CD8-positive, alpha-beta memory T cell (primary cell): ENCODE results near the gene SLC8A1. TPM values are rescaled to one million over a fixed set of nuclear protein-coding genes. Genes with fewer than 3 reads are reported as not detected.

Experiments
- CTCF ChIA-PET: fragments of 350-600 bp; sonication (Branson Sonifier 250); formaldehyde crosslinking; loops from one replicate; lab custom pipeline; 2021; ENCODE audit warnings: antibody characterized with exemption; lab: Charles Lee
- POLR2A ChIA-PET: fragments of 350-600 bp; sonication (Branson Sonifier 250); formaldehyde crosslinking; loops from one replicate; lab custom pipeline; 2021; ENCODE audit warnings: antibody characterized with exemption; lab: Charles Lee
- DNase-seq, 5 donors: peaks; one replicate each; pipeline versions ENCODE4 v3.0.0 to v3.0.0-alpha.2; 2020 to 2022; ENCODE audit warnings: mixed read lengths in 1 of 5
- H3K27ac ChIP-seq: one replicate; pipeline ENCODE4 v1.7.0; 2013; ENCODE audit warnings: low read depth, mild to moderate bottlenecking, low read length, moderate library complexity
- H3K27me3 ChIP-seq: 2 replicates; pipeline ENCODE4 v1.7.0; 2013; ENCODE audit warnings: low read length, mild to moderate bottlenecking; ENCODE audit not compliant: insufficient read depth, poor library complexity, severe bottlenecking
- H3K36me3 ChIP-seq: 2 replicates; pipeline ENCODE4 v1.7.0; 2013; ENCODE audit warnings: mild to moderate bottlenecking, low read length, moderate library complexity; ENCODE audit not compliant: insufficient read depth
- H3K4me1 ChIP-seq: 2 replicates; pipeline ENCODE4 v1.7.0; 2013; ENCODE audit warnings: mild to moderate bottlenecking, low read length, moderate library complexity; ENCODE audit not compliant: insufficient read depth
- H3K4me3 ChIP-seq: 2 replicates; pipeline ENCODE4 v1.7.0; 2013; ENCODE audit warnings: mild to moderate bottlenecking, low read length
- H3K9me3 ChIP-seq: 2 replicates; pipeline ENCODE4 v1.7.0; 2013; ENCODE audit warnings: mild to moderate bottlenecking, low read length
- H3K27ac Mint-ChIP-seq, 8 donors: one replicate each; pipeline ENCODE4 v1.8.0; 2020 to 2021; ENCODE audit warnings: mixed read lengths in 8 of 8, mild to moderate bottlenecking in 6 of 8, inconsistent platforms in 3 of 8, moderate library complexity in 3 of 8
- H3K27me3 Mint-ChIP-seq, 2 donors: one replicate each; pipeline ENCODE4 v1.8.0; 2020 to 2021; ENCODE audit warnings: mixed read lengths in 2 of 2, mild to moderate bottlenecking in 1 of 2, moderate library complexity in 1 of 2
- H3K36me3 Mint-ChIP-seq, 3 donors: one replicate each; pipeline ENCODE4 v1.8.0; 2020 to 2021; ENCODE audit warnings: mixed read lengths in 3 of 3, inconsistent platforms in 1 of 3, mild to moderate bottlenecking in 1 of 3
- H3K4me1 Mint-ChIP-seq, 3 donors: one replicate each; pipeline ENCODE4 v1.8.0; 2020 to 2021; ENCODE audit warnings: mixed read lengths in 3 of 3, inconsistent platforms in 1 of 3, mild to moderate bottlenecking in 1 of 3
- H3K4me3 Mint-ChIP-seq, 7 donors: one replicate each; pipeline ENCODE4 v1.8.0; 2020 to 2021; ENCODE audit warnings: mixed read lengths in 7 of 7, mild to moderate bottlenecking in 6 of 7, moderate library complexity in 4 of 7, inconsistent platforms in 2 of 7
- H3K9me3 Mint-ChIP-seq, 5 donors: one replicate each; pipeline ENCODE4 v1.8.0; 2020 to 2022; ENCODE audit warnings: mixed read lengths in 5 of 5, mild to moderate bottlenecking in 3 of 5, moderate library complexity in 2 of 5, inconsistent platforms in 1 of 5
- polyA plus RNA-seq: library from polyadenylated mRNA; unstranded; fragments of 300-500 nt; fragmentation: Illumina TruSeq; gene quantifications from one replicate; pipeline ENCODE4 v1.2.3, GENCODE V29; 2021
- total RNA-seq, 2 experiments: library from RNA; stranded (reverse); gene quantifications; one replicate each; pipeline ENCODE4 v1.2.3, GENCODE V29; 2021

SLC8A1 gene
- total and polyA plus RNA-seq, 3 experiments from 2014 or later = 0.15 to 0.22 TPM; not detected in 1

- Mint-ChIP-seq H3K27me3 (no peaks in the 10 kb centered on the region), H3K4me3 (no peak overlapping the region), H3K9me3 (peaks cover 0 to 2% (median 0%) of the 10 kb centered on the region in 5 donors), H3K36me3 (no peaks in the 10 kb centered on the region), H3K4me1 (no peaks in the 10 kb centered on the region), H3K27ac (no peak overlapping the region)
- H3K4me3 ChIP-seq = no peak overlapping the region
- no peaks in the 10 kb centered on the region for H3K9me3 ChIP-seq
- no peak overlapping the region for H3K27ac ChIP-seq
- H3K4me1 ChIP-seq = no peaks in the 10 kb centered on the region
- CTCF ChIA-PET = no interaction called here
- no peaks in the 10 kb centered on the region for H3K36me3 ChIP-seq
- DNase-seq = no peak
- POLR2A ChIA-PET = no interaction called here
- no peaks in the 10 kb centered on the region for H3K27me3 ChIP-seq
These were observed 103.2 kb downstream of the SLC8A1 start for GRCh38 chr2:40348665-40349064.

GRCh38 chr2:40348038-40348437, 103.9 kb downstream of the SLC8A1 start:
- H3K4me3 ChIP-seq = no peak overlapping the region
- ChIA-PET POLR2A (no interaction called here), CTCF (no interaction called here)

DNA sequence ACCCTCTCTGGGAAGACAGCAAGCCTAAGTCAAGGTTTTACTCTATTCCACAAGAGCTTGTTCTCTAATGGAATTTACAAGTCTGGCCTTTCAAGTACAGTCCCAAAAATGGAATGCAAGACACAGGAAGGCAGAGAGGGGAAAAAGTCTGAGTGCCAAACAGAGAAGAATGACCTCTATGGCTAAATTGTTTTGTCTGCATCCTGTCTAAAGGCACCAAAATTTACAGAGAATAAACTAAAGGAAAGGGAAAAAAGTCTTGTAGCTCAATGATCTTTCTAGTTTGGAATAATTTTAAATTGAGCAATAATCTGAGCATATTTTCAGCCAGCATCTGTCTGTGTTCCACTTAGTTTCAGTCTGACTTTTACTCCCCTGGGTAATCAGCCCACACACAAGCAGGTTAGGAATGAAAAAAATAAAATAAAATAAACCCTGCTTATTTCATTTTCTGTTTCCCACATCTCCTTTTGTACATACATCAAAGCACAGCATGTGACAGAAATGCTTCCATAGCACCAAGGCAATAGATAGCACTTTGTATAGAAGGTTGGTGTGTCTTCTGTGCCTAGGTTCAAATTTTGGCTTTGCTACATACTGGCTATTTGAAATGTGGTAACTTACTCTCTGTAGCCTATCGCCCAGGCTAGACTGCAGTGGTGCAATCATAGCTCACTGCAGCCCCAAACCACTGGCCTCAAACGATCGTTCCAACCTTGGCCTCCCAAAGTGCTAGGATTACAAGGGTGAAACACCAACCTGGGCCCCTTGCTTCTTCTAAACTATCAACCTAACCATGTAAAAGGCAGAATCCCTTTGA, 105.1 kb downstream of the SLC8A1 start:
- Histone ChIP-seq H3K27me3 (no peaks in the 10 kb centered on the region), H3K36me3 (no peaks in the 10 kb centered on the region), H3K27ac (no peak overlapping the region), H3K4me3 (no peak overlapping the region), H3K4me1 (no peaks in the 10 kb centered on the region), H3K9me3 (no peaks in the 10 kb centered on the region)
- DNase-seq = no peak
- Mint-ChIP-seq H3K27ac (no peak overlapping the region), H3K36me3 (no peaks in the 10 kb centered on the region), H3K4me3 (no peak overlapping the region), H3K4me1 (no peaks in the 10 kb centered on the region), H3K9me3 (peaks cover 0 to 2% (median 0%) of the 10 kb centered on the region in 5 donors), H3K27me3 (no peaks in the 10 kb centered on the region)
- ChIA-PET POLR2A (no interaction called here), CTCF (no interaction called here)

More at GRCh38 chr2:40348038-40348437, 103.9 kb downstream of the SLC8A1 start:
- Mint-ChIP-seq H3K27ac (no peak overlapping the region), H3K4me1 (no peaks in the 10 kb centered on the region), H3K4me3 (no peak overlapping the region), H3K27me3 (no peaks in the 10 kb centered on the region), H3K36me3 (no peaks in the 10 kb centered on the region), H3K9me3 (no peaks in the 10 kb centered on the region)
- Histone ChIP-seq H3K4me1 (no peaks in the 10 kb centered on the region), H3K9me3 (no peaks in the 10 kb centered on the region), H3K27ac (no peak overlapping the region), H3K27me3 (no peaks in the 10 kb centered on the region), H3K36me3 (no peaks in the 10 kb centered on the region)
- DNase-seq = no peak

- no peak overlapping the region for H3K4me3 ChIP-seq
- POLR2A ChIA-PET = no interaction called here
- H3K9me3 ChIP-seq = no peaks in the 10 kb centered on the region
- CTCF ChIA-PET = no interaction called here
- no peaks in the 10 kb centered on the region for H3K4me1 ChIP-seq
- H3K9me3 Mint-ChIP-seq = peaks cover 0 to 4% (median 0%) of the 10 kb centered on the region in 5 donors
- no peaks in the 10 kb centered on the region for H3K27me3 ChIP-seq
- H3K27ac Mint-ChIP-seq = no peak overlapping the region
- no peak for DNase-seq
- H3K27me3 Mint-ChIP-seq = no peaks in the 10 kb centered on the region
- no peak overlapping the region for H3K4me3 Mint-ChIP-seq
- H3K27ac ChIP-seq = no peak overlapping the region
- H3K36me3 Mint-ChIP-seq = no peaks in the 10 kb centered on the region
- H3K4me1 Mint-ChIP-seq = no peaks in the 10 kb centered on the region
- H3K36me3 ChIP-seq = no peaks in the 10 kb centered on the region
These were observed 107.5 kb downstream of the SLC8A1 start for GRCh38 chr2:40344364-40344763.

DNA sequence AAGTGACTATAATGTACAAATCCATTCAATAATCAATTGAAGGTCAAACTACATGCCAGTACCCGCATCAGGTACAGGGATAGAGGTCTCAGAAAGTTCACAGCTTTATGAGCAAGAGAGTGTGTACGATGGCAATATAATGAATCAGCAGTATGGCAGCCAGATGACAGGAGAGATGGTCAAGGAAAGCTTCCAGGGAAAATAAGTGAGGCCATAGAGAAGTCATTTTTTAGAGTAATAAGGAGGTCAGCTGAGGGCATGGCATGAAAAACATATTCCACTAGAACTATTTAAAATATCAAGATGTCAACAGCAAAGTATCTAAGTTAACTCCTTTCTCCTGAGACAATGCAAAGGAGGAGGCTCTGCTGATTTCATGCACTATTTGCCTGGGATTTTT, 108.0 kb downstream of the SLC8A1 start:
- ChIA-PET CTCF (no interaction called here), POLR2A (no interaction called here)
- no peaks in the 10 kb centered on the region for H3K36me3 ChIP-seq
- H3K4me1 ChIP-seq = no peaks in the 10 kb centered on the region
- no peak overlapping the region for H3K27ac Mint-ChIP-seq
- H3K36me3 Mint-ChIP-seq = no peaks in the 10 kb centered on the region
- H3K27me3 Mint-ChIP-seq = no peaks in the 10 kb centered on the region
- H3K4me3 Mint-ChIP-seq = no peak overlapping the region
- DNase-seq = no peak
- H3K4me3 ChIP-seq = no peak overlapping the region
- no peak overlapping the region for H3K27ac ChIP-seq
- H3K9me3 Mint-ChIP-seq = peaks cover 0 to 4% (median 0%) of the 10 kb centered on the region in 5 donors
- no peaks in the 10 kb centered on the region for H3K4me1 Mint-ChIP-seq
- no peaks in the 10 kb centered on the region for H3K9me3 ChIP-seq
- H3K27me3 ChIP-seq = no peaks in the 10 kb centered on the region

DNA sequence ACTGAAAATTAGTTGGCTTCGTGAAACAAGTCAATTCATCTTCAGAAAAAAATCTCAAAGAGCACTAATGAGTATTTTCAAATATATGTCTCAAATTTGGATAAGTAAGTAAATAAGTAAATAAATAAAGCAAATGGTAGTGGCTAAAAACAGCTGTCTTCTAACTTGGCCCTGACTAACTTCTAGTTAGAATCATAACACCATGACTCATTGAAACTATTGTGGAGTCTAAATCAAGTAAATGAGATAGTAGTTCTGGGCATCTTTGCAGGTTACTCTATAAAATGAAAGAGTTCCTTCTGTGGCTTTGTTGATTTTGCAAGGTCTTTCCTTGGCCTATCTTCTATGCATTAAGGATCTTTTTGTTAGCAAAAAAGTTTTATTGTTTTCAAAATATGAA, 110.7 kb downstream of the SLC8A1 start:
- ChIA-PET CTCF (no interaction called here), POLR2A (no interaction called here)
- no peaks in the 10 kb centered on the region for H3K27me3 Mint-ChIP-seq
- Histone ChIP-seq H3K9me3 (no peaks in the 10 kb centered on the region), H3K27me3 (no peaks in the 10 kb centered on the region), H3K36me3 (no peaks in the 10 kb centered on the region), H3K4me1 (no peaks in the 10 kb centered on the region), H3K27ac (no peak overlapping the region), H3K4me3 (no peak overlapping the region)
- no peaks in the 10 kb centered on the region for H3K36me3 Mint-ChIP-seq
- peaks cover 0 to 4% (median 0%) of the 10 kb centered on the region in 5 donors for H3K9me3 Mint-ChIP-seq
- DNase-seq = no peak
- no peak overlapping the region for H3K27ac Mint-ChIP-seq
- H3K4me3 Mint-ChIP-seq = no peak overlapping the region
- H3K4me1 Mint-ChIP-seq = no peaks in the 10 kb centered on the region

GRCh38 chr2:40339026-40339425, 112.9 kb downstream of the SLC8A1 start:
- Histone ChIP-seq H3K27me3 (no peaks in the 10 kb centered on the region), H3K36me3 (no peaks in the 10 kb centered on the region), H3K9me3 (no peaks in the 10 kb centered on the region), H3K27ac (no peak overlapping the region), H3K4me3 (no peak overlapping the region), H3K4me1 (no peaks in the 10 kb centered on the region)
- H3K4me3 Mint-ChIP-seq = no peak overlapping the region
- ChIA-PET CTCF (no interaction called here), POLR2A (no interaction called here)
- no peaks in the 10 kb centered on the region for H3K36me3 Mint-ChIP-seq
- no peak overlapping the region for H3K27ac Mint-ChIP-seq
- DNase-seq = no peak
- H3K4me1 Mint-ChIP-seq = no peaks in the 10 kb centered on the region
- H3K9me3 Mint-ChIP-seq = peaks cover 0 to 7% (median 2%) of the 10 kb centered on the region in 5 donors
- H3K27me3 Mint-ChIP-seq = no peaks in the 10 kb centered on the region

- CTCF ChIA-PET = no interaction called here
- H3K4me3 ChIP-seq = no peak overlapping the region
- peaks cover 0 to 10% (median 2%) of the 10 kb centered on the region in 5 donors for H3K9me3 Mint-ChIP-seq
- DNase-seq = no peak
- POLR2A ChIA-PET = no interaction called here
- H3K27ac ChIP-seq = no peak overlapping the region
- no peaks in the 10 kb centered on the region for H3K4me1 Mint-ChIP-seq
- no peak overlapping the region for H3K27ac Mint-ChIP-seq
- H3K36me3 Mint-ChIP-seq = no peaks in the 10 kb centered on the region
- H3K4me1 ChIP-seq = no peaks in the 10 kb centered on the region
- no peak overlapping the region for H3K4me3 Mint-ChIP-seq
- H3K27me3 Mint-ChIP-seq = no peaks in the 10 kb centered on the region
- no peaks in the 10 kb centered on the region for H3K9me3 ChIP-seq
- no peaks in the 10 kb centered on the region for H3K27me3 ChIP-seq
- H3K36me3 ChIP-seq = no peaks in the 10 kb centered on the region
These were observed 119.6 kb downstream of the SLC8A1 start for GRCh38 chr2:40332191-40332826.
